Right atrium auricular region (tissue), 2 donors: ENCODE measurements around the gene PEX14. TPM values are rescaled to one million over a fixed set of nuclear protein-coding genes. Genes with fewer than 3 reads are reported as not detected.

Source experiments
- DNase-seq: peaks from one replicate; pipeline ENCODE4 v3.0.0-alpha.2; 2019; ENCODE audit warnings: low spot score
- H3K27ac ChIP-seq, 2 donors: fragments of 200-600 bp; sonication (generic); 1 replicate in 1 of 2; 2 replicates in 1 of 2; pipeline ENCODE4 v1.5.1; 2016 to 2019
- H3K27me3 ChIP-seq, 2 donors: fragments of 200-600 bp; sonication (generic); one replicate each; pipeline versions ENCODE4 v1.5.1 to v1.6.0; 2017 to 2019
- H3K36me3 ChIP-seq: fragments of 200-600 bp; sonication (generic); one replicate; pipeline ENCODE4 v1.5.1; 2016
- H3K4me1 ChIP-seq, 2 donors: fragments of 200-600 bp; sonication (generic); one replicate each; pipeline versions ENCODE4 v1.5.1 to v1.6.0; 2017 to 2019
- H3K4me3 ChIP-seq, 2 donors: fragments of 200-600 bp; sonication (generic); 1 replicate in 1 of 2; 2 replicates in 1 of 2; pipeline ENCODE4 v1.5.1; 2017 to 2019; ENCODE audit warnings: mild to moderate bottlenecking in 1 of 2, moderate library complexity in 1 of 2
- H3K9me3 ChIP-seq, 2 donors: fragments of 200-600 bp; sonication (generic); one replicate each; pipeline ENCODE4 v1.5.1; 2019
- total RNA-seq, 2 donors: library from RNA; depleted of rRNA; stranded (reverse); fragments of >200 nt; gene quantifications; one replicate each; pipeline ENCODE4 v1.1.0, GENCODE V29; 2016
- TF ChIP-seq, protein P1 (sequence below), 2 donors: fragments of 200-600 bp; sonication (generic); IDR thresholded peaks; one replicate each; pipeline ENCODE4 v1.5.1; 2019; ENCODE audit warnings: antibody characterized with exemption in 2 of 2

PEX14 gene
- total RNA-seq, 2 donors from 2014 or later = 13.7 to 14.5 TPM

DNA sequence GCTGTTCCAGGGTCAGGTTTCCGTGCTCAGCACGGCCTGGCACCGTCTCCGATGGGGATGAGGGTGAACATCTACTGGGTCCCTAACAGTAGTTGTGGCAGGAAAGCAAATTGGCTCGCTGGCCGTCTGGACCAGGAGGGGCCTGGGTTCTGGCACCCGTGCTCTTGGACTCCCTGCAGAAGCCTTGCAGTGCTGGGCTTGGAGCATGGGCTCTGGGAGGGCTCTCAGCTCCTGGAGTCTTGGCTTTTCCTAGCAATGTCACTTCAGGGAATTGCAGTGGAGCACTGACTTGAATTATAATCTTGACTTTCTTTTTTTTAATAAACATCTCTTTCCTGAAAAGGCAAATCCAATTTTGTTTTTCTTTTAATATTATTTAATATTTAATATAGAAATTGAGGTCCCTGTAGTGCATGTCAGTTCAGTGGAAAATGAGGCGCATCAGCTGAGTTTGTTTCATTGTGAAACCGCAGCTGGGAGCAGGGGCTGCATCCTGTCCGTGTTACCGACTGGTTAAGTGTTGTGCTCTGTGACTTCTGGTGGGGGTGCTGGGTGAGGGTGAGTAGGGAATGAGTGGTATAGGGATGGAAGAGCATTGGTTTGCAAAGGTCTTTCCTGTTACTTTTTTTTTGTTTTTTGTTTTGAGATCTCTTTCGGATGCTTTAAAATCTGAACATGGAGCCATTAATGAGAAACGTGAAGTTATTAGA, 64.1 kb downstream of the PEX14 start:
- H3K9me3 ChIP-seq = no peaks in the 10 kb centered on the region
- no peaks in the 10 kb centered on the region for H3K36me3 ChIP-seq
- DNase-seq = no peak
- H3K4me1 ChIP-seq = peaks cover 0 to 39% of the 10 kb centered on the region in 2 donors
- TF ChIP-seq, protein P1, sequence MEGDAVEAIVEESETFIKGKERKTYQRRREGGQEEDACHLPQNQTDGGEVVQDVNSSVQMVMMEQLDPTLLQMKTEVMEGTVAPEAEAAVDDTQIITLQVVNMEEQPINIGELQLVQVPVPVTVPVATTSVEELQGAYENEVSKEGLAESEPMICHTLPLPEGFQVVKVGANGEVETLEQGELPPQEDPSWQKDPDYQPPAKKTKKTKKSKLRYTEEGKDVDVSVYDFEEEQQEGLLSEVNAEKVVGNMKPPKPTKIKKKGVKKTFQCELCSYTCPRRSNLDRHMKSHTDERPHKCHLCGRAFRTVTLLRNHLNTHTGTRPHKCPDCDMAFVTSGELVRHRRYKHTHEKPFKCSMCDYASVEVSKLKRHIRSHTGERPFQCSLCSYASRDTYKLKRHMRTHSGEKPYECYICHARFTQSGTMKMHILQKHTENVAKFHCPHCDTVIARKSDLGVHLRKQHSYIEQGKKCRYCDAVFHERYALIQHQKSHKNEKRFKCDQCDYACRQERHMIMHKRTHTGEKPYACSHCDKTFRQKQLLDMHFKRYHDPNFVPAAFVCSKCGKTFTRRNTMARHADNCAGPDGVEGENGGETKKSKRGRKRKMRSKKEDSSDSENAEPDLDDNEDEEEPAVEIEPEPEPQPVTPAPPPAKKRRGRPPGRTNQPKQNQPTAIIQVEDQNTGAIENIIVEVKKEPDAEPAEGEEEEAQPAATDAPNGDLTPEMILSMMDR (IDR thresholded peaks at IDR 0.05) = no peak
- H3K4me3 ChIP-seq = no peak overlapping the region
- no peaks in the 10 kb centered on the region for H3K27me3 ChIP-seq
- peak overlapping the region in 1 of 2 donors; percentile 24 for H3K27ac ChIP-seq

- TF ChIP-seq, protein P1 (IDR thresholded peaks at IDR 0.05) = no peak
- Histone ChIP-seq H3K27ac (peak overlapping the region in 1 of 2 donors; percentile 24), H3K9me3 (no peaks in the 10 kb centered on the region), H3K36me3 (no peaks in the 10 kb centered on the region), H3K27me3 (no peaks in the 10 kb centered on the region), H3K4me3 (no peak overlapping the region), H3K4me1 (peaks cover 0 to 39% of the 10 kb centered on the region in 2 donors)
- DNase-seq = no peak
These were observed 64.8 kb downstream of the PEX14 start for GRCh38 chr1:10539411-10540043.

- no peak for DNase-seq
- H3K27me3 ChIP-seq = no peaks in the 10 kb centered on the region
- no peaks in the 10 kb centered on the region for H3K9me3 ChIP-seq
- TF ChIP-seq, protein P1 (IDR thresholded peaks at IDR 0.05) = no peak
- no peak overlapping the region for H3K4me3 ChIP-seq
- H3K36me3 ChIP-seq = no peaks in the 10 kb centered on the region
- peak overlapping the region; percentile 15 to 24 for H3K27ac ChIP-seq
- H3K4me1 ChIP-seq = peaks cover 0 to 39% of the 10 kb centered on the region in 2 donors
These were observed 65.7 kb downstream of the PEX14 start for GRCh38 chr1:10540277-10541005.

DNA sequence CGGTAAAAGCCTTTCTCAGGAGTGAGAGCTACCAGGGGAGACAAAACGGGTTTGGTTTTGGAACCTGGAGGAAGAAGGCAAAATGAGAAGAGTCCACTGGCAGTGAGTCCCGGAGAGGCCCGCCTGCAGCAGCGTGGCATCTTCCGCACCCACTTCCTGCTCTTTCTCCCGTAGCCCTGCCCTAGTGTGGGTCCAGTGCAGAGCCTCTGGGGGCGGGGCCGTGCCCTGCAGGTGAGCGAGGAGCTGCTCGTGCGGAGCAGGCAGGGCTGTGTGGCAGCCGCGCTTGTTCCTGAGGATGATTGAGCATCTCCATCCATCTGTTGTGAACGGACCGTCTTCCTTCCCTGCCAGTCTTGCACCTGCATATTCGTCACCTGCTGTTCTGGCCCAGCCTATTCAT, 66.5 kb downstream of the PEX14 start:
- Histone ChIP-seq H3K4me3 (no peak overlapping the region), H3K27ac (peak overlapping the region in 1 of 2 donors; percentile 24), H3K4me1 (peaks cover 0 to 39% of the 10 kb centered on the region in 2 donors), H3K27me3 (no peaks in the 10 kb centered on the region), H3K9me3 (no peaks in the 10 kb centered on the region), H3K36me3 (no peaks in the 10 kb centered on the region)
- TF ChIP-seq, protein P1 (IDR thresholded peaks at IDR 0.05) = no peak
- no peak for DNase-seq

GRCh38 chr1:10544239-10544638, 69.5 kb downstream of the PEX14 start:
- H3K4me3 ChIP-seq = no peak overlapping the region
- DNase-seq = no peak
- no peaks in the 10 kb centered on the region for H3K36me3 ChIP-seq
- TF ChIP-seq, protein P1 (IDR thresholded peaks at IDR 0.05) = no peak
- H3K27ac ChIP-seq = no peak overlapping the region
- peaks cover 0 to 24% of the 10 kb centered on the region in 2 donors for H3K4me1 ChIP-seq
- H3K27me3 ChIP-seq = no peaks in the 10 kb centered on the region
- no peaks in the 10 kb centered on the region for H3K9me3 ChIP-seq
